Activated CD8-positive, alpha-beta memory T cell treated with anti-CD3 and anti-CD28 coated beads, Interleukin-2, amount 10 ng/mL, durations not matched to agents 7 days and 5 days (primary cell): ENCODE measurements around the gene SOSTDC1. TPM values are rescaled to one million over a fixed set of nuclear protein-coding genes. Genes with fewer than 3 reads are reported as not detected.

Experiments used
- total RNA-seq, 2 experiments: library from RNA; stranded (reverse); gene quantifications; one replicate each; pipeline ENCODE4 v1.2.3, GENCODE V29; 2021

SOSTDC1 gene
- total RNA-seq, 2 experiments from 2014 or later: not detected

Other genes starting within 250 kb of the SOSTDC1 start
- gene CRPPA, start 44.2 kb downstream of the SOSTDC1 start, total RNA-seq: 1 to 10 TPM; 1.1 to 1.2 TPM
- not detected for gene LRRC72, start 61.1 kb upstream of the SOSTDC1 start, total RNA-seq
- gene ANKMY2, start 180.0 kb upstream of the SOSTDC1 start, total RNA-seq: 10 to 100 TPM; 11.5 to 13.1 TPM
- gene BZW2, start 180.4 kb upstream of the SOSTDC1 start, total RNA-seq: 10 to 100 TPM; 49.9 to 72.1 TPM